IPS-11a (cell line): Measurements from ENCODE around the gene TM7SF3.
A peak's percentile ranks its signal among the peaks of the same experiment; 100 is the strongest.
"Not testable (repeated sequence)": the region's sequence is repeated elsewhere in the genome, so short reads cannot be mapped to it uniquely, and the experiment has no call there.

Experiments used
- H3K4me3 ChIP-seq: one replicate; pipeline ENCODE4 v1.5.1; 2013; ENCODE audit warnings: low read depth, low read length, control low read depth

The TM7SF3 gene

GRCh38 chr12:26982866-26983265 is 31.3 kb downstream of the TM7SF3 start:
- no peak overlapping the region for H3K4me3 ChIP-seq

GRCh38 chr12:26979733-26980132 is 34.5 kb downstream of the TM7SF3 start:
- H3K4me3 ChIP-seq = no peak overlapping the region

- H3K4me3 ChIP-seq = no peak overlapping the region
Observed at GRCh38 chr12:26978801-26979200, 35.4 kb downstream of the TM7SF3 start.

- H3K4me3 ChIP-seq = no peak overlapping the region
Observed at GRCh38 chr12:26976687-26977086, 37.5 kb downstream of the TM7SF3 start.

- H3K4me3 ChIP-seq = no peak overlapping the region
Observed at GRCh38 chr12:26971963-26972362, 42.2 kb downstream of the TM7SF3 start.

- no peak overlapping the region for H3K4me3 ChIP-seq
Observed at GRCh38 chr12:26970136-26970535, 44.0 kb downstream of the TM7SF3 start.

GRCh38 chr12:26966842-26967241 is 47.3 kb downstream of the TM7SF3 start:
- H3K4me3 ChIP-seq = no peak overlapping the region

- H3K4me3 ChIP-seq = no peak overlapping the region
Observed at GRCh38 chr12:26963413-26963812, 50.8 kb downstream of the TM7SF3 start.

- no peak overlapping the region for H3K4me3 ChIP-seq
Observed at GRCh38 chr12:26961803-26962202, 52.4 kb downstream of the TM7SF3 start.

GRCh38 chr12:26961391-26961790 is 52.8 kb downstream of the TM7SF3 start:
- not testable (repeated sequence) for H3K4me3 ChIP-seq

- no peak overlapping the region for H3K4me3 ChIP-seq
Observed at GRCh38 chr12:26954027-26954426, 60.2 kb downstream of the TM7SF3 start.

GRCh38 chr12:26953447-26953846 is 60.7 kb downstream of the TM7SF3 start:
- H3K4me3 ChIP-seq = no peak overlapping the region

GRCh38 chr12:26948309-26948708 is 65.9 kb downstream of the TM7SF3 start:
- H3K4me3 ChIP-seq = no peak overlapping the region

- H3K4me3 ChIP-seq = no peak overlapping the region
Observed at GRCh38 chr12:26941215-26941594, 73.0 kb downstream of the TM7SF3 start.

- no peak overlapping the region for H3K4me3 ChIP-seq
Observed at GRCh38 chr12:26940516-26941214, 73.5 kb downstream of the TM7SF3 start.

GRCh38 chr12:26939953-26940352 is 74.2 kb downstream of the TM7SF3 start:
- no peak overlapping the region for H3K4me3 ChIP-seq

- peak overlapping the region; percentile 96 for H3K4me3 ChIP-seq
Observed at GRCh38 chr12:26939192-26939832, 74.9 kb downstream of the TM7SF3 start.

- H3K4me3 ChIP-seq = peak overlapping the region; percentile 96
Observed at GRCh38 chr12:26938701-26939062, 75.5 kb downstream of the TM7SF3 start.

GRCh38 chr12:26937863-26938700 is 76.1 kb downstream of the TM7SF3 start, which contains the start of the genes FGFR1OP2 and INTS13:
FGFR1OP2 (plus strand) TSS chr12:26938470; CDS start chr12:26954159, 15,689 bp downstream.
INTS13 (minus strand) TSS chr12:26937981; CDS start chr12:26936803, 1,178 bp downstream.
- peak within 1 kb of the TSS; percentile 96 for H3K4me3 ChIP-seq

GRCh38 chr12:26937443-26937862 is 76.7 kb downstream of the TM7SF3 start:
- H3K4me3 ChIP-seq = peak overlapping the region; percentile 96
